ENCODE results near the gene SUN2.

DNA sequence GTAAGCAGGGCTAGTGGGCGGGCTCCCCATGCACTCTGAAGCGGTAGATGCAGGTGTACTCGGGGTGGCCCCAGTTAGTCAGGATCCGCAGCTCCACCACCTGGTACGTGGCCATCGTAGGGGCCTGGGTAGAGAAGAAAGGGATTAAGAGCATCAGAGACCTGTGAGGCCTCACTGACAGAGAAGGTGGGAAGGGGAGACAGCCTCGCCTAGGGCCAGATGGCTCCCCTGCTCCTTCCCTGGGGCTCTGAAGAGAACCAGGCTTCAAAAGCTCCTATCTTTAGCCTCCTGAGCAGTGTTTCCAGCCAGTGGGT, 19.6 kb downstream of the SUN2 start:
- TF ChIP-seq CTCF (IDR thresholded peaks at IDR 0.05; ENCODE audit: extremely low read depth in 1 of 2, insufficient read depth in 1 of 2, low read depth in 1 of 2, low read length in 2 of 2) (no peak), POLR2AphosphoS5 (IDR thresholded peaks at IDR 0.05; ENCODE audit: insufficient read depth, low read depth, low read length) (no peak), EZH2 (IDR thresholded peaks at IDR 0.05; ENCODE audit: borderline replicate concordance, low read depth, low read length, severe bottlenecking) (no peak), POLR2A (IDR thresholded peaks at IDR 0.05; ENCODE audit: low read depth, low read length) (no peak), MYC (IDR thresholded peaks at IDR 0.05; ENCODE audit: low read depth, low read length) (no peak)
- TF ChIP-seq, protein P1, sequence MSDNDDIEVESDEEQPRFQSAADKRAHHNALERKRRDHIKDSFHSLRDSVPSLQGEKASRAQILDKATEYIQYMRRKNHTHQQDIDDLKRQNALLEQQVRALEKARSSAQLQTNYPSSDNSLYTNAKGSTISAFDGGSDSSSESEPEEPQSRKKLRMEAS (IDR thresholded peaks at IDR 0.05; ENCODE audit: insufficient read depth, insufficient read length): no peak
